H1 (cell line): ENCODE results near the gene BAG2. TPM values are rescaled to one million over a fixed set of nuclear protein-coding genes. Genes with fewer than 3 reads are reported as not detected.

Source experiments
- CTCF ChIA-PET: fragments of 300-600 bp; sonication (Branson Sonifier 250); formaldehyde crosslinking; loops from one replicate; lab custom pipeline; 2021; ENCODE audit not compliant: partially characterized antibody; lab: Charles Lee
- POLR2A ChIA-PET: fragments of 300-600 bp; sonication (Branson Sonifier 250); formaldehyde crosslinking; loops from one replicate; lab custom pipeline; 2021; ENCODE audit warnings: inconsistent platforms; ENCODE audit not compliant: partially characterized antibody; lab: Charles Lee
- DNase-seq, 2 experiments: peaks; one replicate each; pipeline versions ENCODE4 v3.0.0 to v3.0.0-alpha.2; 2010 to 2022; ENCODE audit warnings: low spot score in 2 of 2, low read depth in 1 of 2, mixed read lengths in 1 of 2
- FAIRE-seq: peaks from 2 replicates; lab custom pipeline; 2011; peaks lifted over from hg19 to GRCh38; lab: Jason Lieb, UNC
- H2AFZ ChIP-seq: 2 replicates; pipeline ENCODE4 v1.8.1; 2012; ENCODE audit warnings: low read length, inconsistent platforms
- H2AK5ac ChIP-seq: 2 replicates; pipeline ENCODE4 v1.6.1; 2013; ENCODE audit warnings: low read depth, low read length
- H2BK120ac ChIP-seq: replicated peaks from 2 replicates; pipeline ENCODE3; 2013; ENCODE audit warnings: low read depth, low read length, inconsistent platforms
- H2BK12ac ChIP-seq: 2 replicates; pipeline ENCODE4 v1.6.1; 2013; ENCODE audit warnings: low read depth, low read length
- H2BK15ac ChIP-seq: 2 replicates; pipeline ENCODE4 v1.6.1; 2013; ENCODE audit warnings: low read length
- H2BK20ac ChIP-seq: 2 replicates; pipeline ENCODE4 v1.6.1; 2013; ENCODE audit warnings: low read length
- H2BK5ac ChIP-seq: 2 replicates; pipeline ENCODE4 v1.6.1; 2013; ENCODE audit warnings: low read depth, low read length
- H3K14ac ChIP-seq: 2 replicates; pipeline ENCODE4 v1.6.1; 2013; ENCODE audit warnings: inconsistent platforms; ENCODE audit not compliant: insufficient read length
- H3K18ac ChIP-seq: 2 replicates; pipeline ENCODE4 v1.6.1; 2013; ENCODE audit warnings: low read length; ENCODE audit errors: extremely low read depth
- H3K23ac ChIP-seq: 2 replicates; pipeline ENCODE4 v1.6.1; 2013; ENCODE audit warnings: inconsistent platforms; ENCODE audit not compliant: insufficient read length
- H3K23me2 ChIP-seq: 2 replicates; pipeline ENCODE4 v1.6.1; 2013; ENCODE audit warnings: low read depth, low read length
- H3K27ac ChIP-seq: 2 replicates; pipeline ENCODE4 v1.6.1; 2011; ENCODE audit warnings: low read depth, low read length, inconsistent platforms
- H3K27me3 ChIP-seq, 4 experiments: replicated peaks in 1 of 4; 1 replicate in 1 of 4; 2 replicates in 3 of 4; pipeline versions ENCODE4 v1.6.1 to v1.8.1; 2011 to 2013; ENCODE audit warnings: low read length in 3 of 4, mild to moderate bottlenecking in 3 of 4, inconsistent platforms in 2 of 4, mixed read lengths in 2 of 4, moderate library complexity in 1 of 4; ENCODE audit not compliant: control insufficient read depth in 3 of 4, insufficient read depth in 3 of 4; ENCODE audit errors: extremely low read depth in 1 of 4
- H3K36me3 ChIP-seq, 4 experiments: 2 replicates each; pipeline versions ENCODE4 v1.6.1 to v1.8.1; 2011 to 2013; ENCODE audit warnings: mild to moderate bottlenecking in 4 of 4, low read length in 3 of 4, moderate library complexity in 2 of 4, control low read depth in 1 of 4, inconsistent platforms in 1 of 4; ENCODE audit not compliant: insufficient read depth in 4 of 4, control insufficient read depth in 2 of 4
- H3K4ac ChIP-seq: replicated peaks from 2 replicates; pipeline ENCODE3; 2013; ENCODE audit warnings: low read length, low read depth, mixed read lengths, inconsistent platforms; ENCODE audit not compliant: insufficient read length
- H3K4me1 ChIP-seq, 4 experiments: replicated peaks in 1 of 4; 1 replicate in 1 of 4; 2 replicates in 3 of 4; pipeline versions ENCODE4 v1.6.1 to v1.8.1; 2011 to 2013; ENCODE audit warnings: low read length in 3 of 4, inconsistent platforms in 2 of 4, mixed read lengths in 1 of 4; ENCODE audit not compliant: insufficient read depth in 4 of 4, control insufficient read depth in 3 of 4
- H3K4me2 ChIP-seq, 2 experiments: 2 replicates each; pipeline versions ENCODE4 v1.6.1 to v1.8.1; 2011 to 2013; ENCODE audit warnings: low read depth in 2 of 2, low read length in 2 of 2, control low read depth in 1 of 2, inconsistent platforms in 1 of 2, mild to moderate bottlenecking in 1 of 2; ENCODE audit not compliant: insufficient read depth in 1 of 2
- H3K4me3 ChIP-seq, 4 experiments: fragments of 200-600, 300-600 bp in 1 of 4; sonication (generic), shearing (Covaris generic), sonication (Bioruptor Twin) in 1 of 4; 2 replicates each; pipeline versions ENCODE4 v1.5.1 to v1.8.1; 2011 to 2016; ENCODE audit warnings: low read length in 4 of 4, low read depth in 3 of 4, control low read depth in 2 of 4, inconsistent platforms in 2 of 4, mild to moderate bottlenecking in 2 of 4, mixed read lengths in 1 of 4, moderate library complexity in 1 of 4; ENCODE audit not compliant: insufficient read depth in 2 of 4; ENCODE audit errors: extremely low read depth in 1 of 4
- H3K56ac ChIP-seq: replicated peaks from 2 replicates; pipeline ENCODE3; 2013; ENCODE audit warnings: low read depth, mild to moderate bottlenecking, mixed read lengths, low read length, inconsistent platforms; ENCODE audit not compliant: insufficient read length
- H3K79me1 ChIP-seq: 2 replicates; pipeline ENCODE4 v1.6.1; 2013; ENCODE audit warnings: low read depth, low read length, control low read depth
- H3K79me2 ChIP-seq, 2 experiments: 2 replicates each; pipeline versions ENCODE4 v1.6.1 to v1.8.1; 2012 to 2013; ENCODE audit warnings: low read length in 2 of 2, mild to moderate bottlenecking in 2 of 2, inconsistent platforms in 1 of 2; ENCODE audit not compliant: insufficient read depth in 2 of 2, control insufficient read depth in 1 of 2
- H3K9ac ChIP-seq, 4 experiments: replicated peaks in 1 of 4; 1 replicate in 1 of 4; 2 replicates in 3 of 4; pipeline versions ENCODE4 v1.6.1 to v1.8.1; 2011 to 2013; ENCODE audit warnings: low read depth in 3 of 4, low read length in 3 of 4, control low read depth in 2 of 4, mild to moderate bottlenecking in 2 of 4, moderate library complexity in 2 of 4, inconsistent platforms in 1 of 4; ENCODE audit errors: extremely low read depth in 1 of 4
- H3K9me3 ChIP-seq, 2 experiments: 2 replicates each; pipeline versions ENCODE4 v1.6.1 to v1.8.1; 2012 to 2013; ENCODE audit warnings: mild to moderate bottlenecking in 2 of 2, moderate library complexity in 2 of 2, control low read depth in 1 of 2, inconsistent platforms in 1 of 2, low read depth in 1 of 2, low read length in 1 of 2, mixed read lengths in 1 of 2; ENCODE audit not compliant: insufficient read depth in 2 of 2
- H4K20me1 ChIP-seq, 2 experiments: replicated peaks in 1 of 2; 2 replicates each; pipeline versions ENCODE3 to v1.8.1; 2011 to 2013; ENCODE audit warnings: inconsistent platforms in 2 of 2, low read length in 2 of 2, mild to moderate bottlenecking in 1 of 2; ENCODE audit not compliant: insufficient read depth in 2 of 2, control insufficient read depth in 1 of 2
- H4K5ac ChIP-seq: 2 replicates; pipeline ENCODE4 v1.6.1; 2013; ENCODE audit warnings: low read length, low read depth, mixed read lengths, inconsistent platforms; ENCODE audit not compliant: insufficient read length
- H4K8ac ChIP-seq: 2 replicates; pipeline ENCODE4 v1.8.0; 2013; ENCODE audit warnings: mild to moderate bottlenecking, moderate library complexity, low read length, inconsistent platforms; ENCODE audit not compliant: insufficient read depth; ENCODE audit errors: extremely low read depth
- H4K91ac ChIP-seq: replicated peaks from 2 replicates; pipeline ENCODE3; 2013; ENCODE audit warnings: low read length, mixed read lengths, inconsistent platforms; ENCODE audit not compliant: insufficient read length
- ASH2L ChIP-seq: fragments of 200-600, 300-600 bp; sonication (generic); IDR thresholded peaks from one replicate; pipeline ENCODE4 v1.7.1; 2017; ENCODE audit warnings: low read length
- EP300 ChIP-seq, 2 experiments: IDR thresholded peaks; 1 replicate in 1 of 2; 2 replicates in 1 of 2; pipeline ENCODE4 v1.6.1; 2011 to 2012; ENCODE audit warnings: low read depth in 2 of 2, low read length in 2 of 2, mild to moderate bottlenecking in 2 of 2, borderline replicate concordance in 1 of 2, inconsistent platforms in 1 of 2, moderate library complexity in 1 of 2
- FOSL1 ChIP-seq: IDR thresholded peaks from 2 replicates; pipeline ENCODE4 v1.6.1; 2011; ENCODE audit warnings: mild to moderate bottlenecking, low read depth, low read length, moderate library complexity; ENCODE audit not compliant: insufficient read depth
- GABPA ChIP-seq: IDR thresholded peaks from 2 replicates; pipeline ENCODE4 v1.6.1; 2011; ENCODE audit warnings: mild to moderate bottlenecking, low read length, moderate library complexity, borderline replicate concordance; ENCODE audit not compliant: insufficient read depth
- MAFK ChIP-seq: IDR thresholded peaks from 2 replicates; pipeline ENCODE4 v1.6.1; 2012; ENCODE audit warnings: low read depth, mild to moderate bottlenecking, improper control_type of control experiment, low read length
- RFX5 ChIP-seq: IDR thresholded peaks from 2 replicates; pipeline ENCODE4 v1.6.1; 2011; ENCODE audit warnings: low read depth, low read length, improper control_type of control experiment, borderline replicate concordance
- SIRT6 ChIP-seq: IDR thresholded peaks from one replicate; pipeline ENCODE4 v1.7.1; 2012; ENCODE audit warnings: low read length, inconsistent platforms
- SP2 ChIP-seq: IDR thresholded peaks from 2 replicates; pipeline ENCODE4 v1.6.1; 2012; ENCODE audit warnings: mild to moderate bottlenecking, low read length, inconsistent platforms
- SRF ChIP-seq: IDR thresholded peaks from 2 replicates; pipeline ENCODE4 v1.6.1; 2011; ENCODE audit warnings: mild to moderate bottlenecking, low read depth, low read length, moderate library complexity
- TAF7 ChIP-seq: optimal IDR thresholded peaks from 2 replicates; pipeline ENCODE3; 2011; ENCODE audit warnings: low read depth, mild to moderate bottlenecking, inconsistent platforms, low read length, moderate library complexity, borderline replicate concordance
- YY1 ChIP-seq: IDR thresholded peaks from 2 replicates; pipeline ENCODE4 v1.6.1; 2011; ENCODE audit warnings: low read depth, mild to moderate bottlenecking, low read length
- WGBS, 2 experiments: shearing (Covaris generic) in 1 of 2; methylation state at CpG; one replicate each; pipeline versions ENCODE4 v1.1.6 to v1.1.7; 2013 to 2015; ENCODE audit warnings: low lambda C conversion rate in 2 of 2, mixed read lengths in 2 of 2, inconsistent platforms in 1 of 2, low coverage in 1 of 2, missing lambda C conversion rate in 1 of 2; ENCODE audit not compliant: insufficient replicate concordance in 2 of 2, insufficient coverage in 1 of 2, insufficient read length in 1 of 2; ENCODE audit errors: extremely low coverage in 1 of 2, missing lambda C conversion rate in 1 of 2; 5-methylcytosine and 5-hydroxymethylcytosine counted together
- polyA plus RNA-seq, 7 experiments: library from polyadenylated mRNA; depleted of rRNA in 3 of 7; stranded (reverse) in 5 of 7; unstranded in 2 of 7; fragments of >200 nt in 5 of 7; fragments of 200-250 nt in 2 of 7; gene quantifications; 1 replicate in 5 of 7; 2 replicates in 1 of 7; 4 replicates in 1 of 7; pipeline versions ENCODE4 v1.2.1 to v1.2.3, GENCODE V29; 2011 to 2013; ENCODE audit warnings: missing spikeins in 2 of 7, mixed read lengths in 2 of 7
- total RNA-seq: library from RNA; stranded (reverse); fragmentation: NEBNext Ultra II Directional; extraction: Animal tissue kit (Norgen Biotek cat#: 25700); gene quantifications from 2 replicates; pipeline ENCODE4 v1.2.1, GENCODE V29; 2021
- TF ChIP-seq, protein P1 (sequence below): IDR thresholded peaks from 2 replicates; pipeline ENCODE4 v1.6.1; 2011; ENCODE audit warnings: low read depth, mild to moderate bottlenecking, low read length; ENCODE audit not compliant: insufficient read depth

Gene BAG2
- total and polyA plus RNA-seq, 2 of the 8 experiments (the other 6 are each of a cell fraction or from before 2014, with no cell fraction given): 4.4 to 7.4 TPM

DNA sequence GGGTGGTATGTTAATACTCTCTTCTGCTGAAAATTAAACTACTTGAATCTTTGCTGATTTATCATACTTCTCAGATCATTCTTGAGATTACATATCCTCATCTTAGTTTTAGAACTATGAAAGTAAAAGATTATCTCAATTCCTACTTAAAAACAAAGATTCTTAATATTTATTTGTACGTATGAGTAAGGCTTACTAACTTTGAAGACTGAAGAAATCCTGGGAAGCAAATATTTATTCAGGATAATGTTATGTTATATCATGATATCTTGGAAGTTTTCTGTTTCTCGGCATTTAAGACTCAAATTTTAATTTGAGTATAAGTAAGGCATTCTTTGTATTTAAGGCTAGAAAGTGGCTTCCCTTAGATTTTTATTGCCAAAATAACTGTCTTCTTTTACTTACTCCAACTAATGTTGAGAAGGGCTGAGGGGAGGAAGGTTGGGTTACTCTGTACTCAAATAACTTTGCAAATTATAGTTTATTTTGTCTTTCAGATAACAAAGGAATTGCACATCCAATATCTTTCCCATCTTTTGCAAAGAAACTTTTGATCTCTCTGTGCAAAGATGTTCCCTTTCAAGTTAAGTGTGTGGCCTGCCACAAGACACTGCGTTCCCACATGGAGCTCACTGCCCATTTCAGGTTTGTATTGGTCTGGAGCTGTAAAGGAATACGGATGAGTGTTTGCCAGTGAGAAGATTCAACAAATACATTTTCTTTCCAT is 30.5 kb upstream of the BAG2 start:
- no peak overlapping the region for H4K5ac ChIP-seq
- no peak overlapping the region for H2BK5ac ChIP-seq
- H4K8ac ChIP-seq: no peak overlapping the region
- H3K18ac ChIP-seq: no peak overlapping the region
- H3K27me3 ChIP-seq: no peaks in the 10 kb centered on the region
- ChIA-PET POLR2A (no interaction called here), CTCF (interaction anchor here (1.2 kb wide), 1 partner anchor 174 kb away, joined by 4 read pairs; no protein-coding TSS in a partner anchor)
- H3K79me2 ChIP-seq: no peaks in the 10 kb centered on the region
- H2AFZ ChIP-seq: no peak overlapping the region
- no peak overlapping the region for H3K9ac ChIP-seq
- no peak overlapping the region for H3K23ac ChIP-seq
- DNase-seq (no peak), FAIRE-seq (no peak)
- no peaks in the 10 kb centered on the region for H3K4me1 ChIP-seq
- no peaks in the 10 kb centered on the region for H4K20me1 ChIP-seq
- no peak overlapping the region for H2BK120ac ChIP-seq
- H3K23me2 ChIP-seq: no peaks in the 10 kb centered on the region; the same call in 1 of the 2 replicates
- no peaks in the 10 kb centered on the region for H3K79me1 ChIP-seq
- H3K36me3 ChIP-seq: peaks cover 0 to 13% (median 2%) of the 10 kb centered on the region in 4 experiments; a peak in 2 of 8 replicates
- no peaks in the 10 kb centered on the region for H3K9me3 ChIP-seq
- H2BK20ac ChIP-seq: no peak overlapping the region
- H2BK15ac ChIP-seq: no peak overlapping the region
- H3K4ac ChIP-seq: no peak overlapping the region
- 93% methylated on average over 4 of the region's 4 CpGs; no CpG with 5 or more reads in 1 of the 2 experiments for WGBS, 2 experiments
- H3K56ac ChIP-seq: no peak overlapping the region
- no peak overlapping the region for H3K14ac ChIP-seq
- H2BK12ac ChIP-seq: no peak overlapping the region
- no peak overlapping the region for H3K4me3 ChIP-seq
- H3K4me2 ChIP-seq: no peak overlapping the region
- no peak overlapping the region for H4K91ac ChIP-seq
- H2AK5ac ChIP-seq: no peak overlapping the region
- no peak overlapping the region for H3K27ac ChIP-seq
- TF ChIP-seq GABPA (no peak), RFX5 (no peak), MAFK (no peak), SIRT6 (no peak), SRF (no peak), ASH2L (no peak), EP300 (IDR thresholded peaks at IDR 0.05; ENCODE audit: borderline replicate concordance in 1 of 2, low read depth in 2 of 2, low read length in 2 of 2) (no peak), TAF7 (no peak), YY1 (no peak), FOSL1 (no peak), SP2 (no peak)
- TF ChIP-seq, protein P1, sequence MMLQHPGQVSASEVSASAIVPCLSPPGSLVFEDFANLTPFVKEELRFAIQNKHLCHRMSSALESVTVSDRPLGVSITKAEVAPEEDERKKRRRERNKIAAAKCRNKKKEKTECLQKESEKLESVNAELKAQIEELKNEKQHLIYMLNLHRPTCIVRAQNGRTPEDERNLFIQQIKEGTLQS: no peak
